Measurements from ENCODE around the gene BTF3. TPM values are rescaled to one million over a fixed set of nuclear protein-coding genes. Genes with fewer than 3 reads are reported as not detected.
A peak's percentile ranks its signal among the peaks of the same experiment; 100 is the strongest.

BTF3 gene
- total and polyA plus RNA-seq, 2 of the 13 experiments (the other 11 are each of a cell fraction or from before 2014, with no cell fraction given): 557 to 698 TPM

DNA sequence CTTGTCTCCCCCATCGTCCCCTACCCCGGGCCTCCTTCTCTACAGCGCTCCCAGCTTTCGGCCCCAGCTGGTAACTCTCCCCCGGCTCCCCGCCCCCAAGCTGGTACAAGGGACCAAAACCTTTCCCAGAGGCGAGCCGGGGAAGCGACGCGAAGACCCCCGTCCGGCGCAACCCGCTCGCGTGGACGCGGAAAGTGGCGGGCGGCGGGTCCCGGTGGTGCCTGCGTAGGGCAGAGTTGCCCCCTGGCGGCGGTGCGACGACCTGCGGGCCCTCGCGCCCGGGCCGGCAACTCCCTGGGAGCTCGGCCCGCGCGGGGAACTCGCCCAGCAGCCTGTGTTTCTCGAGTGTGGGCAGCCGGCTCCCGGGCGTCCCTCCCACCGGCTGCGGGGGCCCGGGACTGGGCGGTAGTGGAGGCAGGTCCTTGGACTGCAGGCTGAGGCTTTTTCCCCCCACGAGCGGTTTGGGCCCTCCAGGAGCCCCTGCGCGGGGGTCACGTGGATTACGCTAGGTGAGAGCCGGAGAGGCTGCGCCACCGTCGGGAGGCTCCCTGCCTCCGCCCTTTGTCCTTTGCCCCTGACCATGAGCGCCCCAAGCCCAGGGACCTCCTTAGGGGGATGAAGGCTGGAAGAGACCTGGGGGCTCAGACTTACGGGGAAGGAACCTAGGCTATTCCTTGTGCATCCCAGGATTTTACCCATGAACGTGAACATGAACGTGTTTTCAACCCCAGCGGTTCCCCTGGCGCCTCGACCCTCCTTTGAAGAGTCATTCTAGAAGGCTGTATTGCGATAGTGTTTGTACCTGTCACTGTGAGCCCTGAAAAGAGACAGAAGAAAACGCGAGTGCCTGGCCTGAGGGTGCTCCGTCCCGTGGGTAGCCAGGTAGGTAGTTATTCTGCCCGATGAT lies 46.8 kb upstream of the BTF3 start:
- in situ Hi-C loops (cut with HindIII; ENCODE audit: extremely low pct_ligation_motif_present, low pct_unique_long_range_greater_than_20kb): no loop called here
- no peak for FAIRE-seq
- Histone ChIP-seq H3K4me3 (replicated peaks in 1 of 3; ENCODE audit: insufficient read depth in 1 of 3, low read depth in 2 of 3, low read length in 3 of 3) (peak overlapping the region in 2 of 3 experiments; percentile 22 to 62; a peak in 3 of 6 replicates), H4K20me1 (ENCODE audit: insufficient read depth, low read length) (no peaks in the 10 kb centered on the region), H2AFZ (ENCODE audit: low read length) (no peak overlapping the region), H3K79me2 (ENCODE audit: insufficient read depth, low read length) (no peaks in the 10 kb centered on the region), H3K36me3 (replicated peaks in 1 of 2; ENCODE audit: control insufficient read depth in 1 of 2, insufficient read depth in 2 of 2, low read length in 2 of 2) (no peaks in the 10 kb centered on the region), H3K9me3 (ENCODE audit: low read length) (no peaks in the 10 kb centered on the region), H3K9ac (ENCODE audit: insufficient read depth, low read depth, low read length) (no peak overlapping the region), H3K27ac (ENCODE audit: extremely low read length, insufficient read depth, low read length) (no peak overlapping the region), H3K27me3 (ENCODE audit: control insufficient read depth in 1 of 2, insufficient read depth in 2 of 2, low read length in 2 of 2) (peaks cover 9 to 55% of the 10 kb centered on the region in 2 experiments), H3K4me1 (ENCODE audit: insufficient read depth, low read length) (peaks cover 26% of the 10 kb centered on the region), H3K4me2 (ENCODE audit: low read depth, low read length) (peak overlapping the region; percentile 65)
- BruUV-seq (replicated peaks): no TSS peak
- WGBS (ENCODE audit: low lambda C conversion rate): 11% methylated on average over 37 of the region's 70 CpGs
- DNase-seq (ENCODE audit: low spot score): no peak
- intact Hi-C loops (cut with micrococcal nuclease; ENCODE audit: unreplicated experiment): loop anchor here (1.0 to 5.0 kb wide), 3 partner anchors 235 to 534 kb away; no protein-coding TSS in a partner anchor
- POLR2A ChIA-PET: interaction anchor here (1.0 kb wide), 1 partner anchor 235 kb away, joined by 3 read pairs; no protein-coding TSS in a partner anchor
- CTCF ChIA-PET (ENCODE audit: low intra/inter-chr PET ratio, low total read pairs): interaction anchor here (0.7 to 2.5 kb wide), 2 partner anchors 235 to 368 kb away, joined by 3 to 11 read pairs; no protein-coding TSS in a partner anchor
- peak; percentile 77 for ATAC-seq
- TF ChIP-seq TMF1 (CRISPR knock-in tag; IDR thresholded peaks at IDR 0.05; ENCODE audit: low read depth) (no peak), ZNF333 (CRISPR knock-in tag; IDR thresholded peaks at IDR 0.05; ENCODE audit: borderline replicate concordance) (no peak), PHF5A (CRISPR knock-in tag; IDR thresholded peaks at IDR 0.05; ENCODE audit: low read depth, unreplicated experiment) (no peak), PPARG (CRISPR knock-in tag; conservative IDR thresholded peaks at IDR 0.05) (no peak), KDM2A (CRISPR knock-in tag; IDR thresholded peaks at IDR 0.05; ENCODE audit: borderline replicate concordance, low read depth) (peak; percentile 51; the same call in 1 of the 2 replicates), ISL2 (CRISPR knock-in tag; IDR thresholded peaks at IDR 0.05) (no peak), ZBTB8A (CRISPR knock-in tag; IDR thresholded peaks at IDR 0.05; ENCODE audit: borderline replicate concordance, low read depth) (no peak), PHF20 (CRISPR knock-in tag; IDR thresholded peaks at IDR 0.05) (no peak), ZNF512 (CRISPR knock-in tag; IDR thresholded peaks at IDR 0.05) (no peak), PREB (CRISPR knock-in tag; IDR thresholded peaks at IDR 0.05) (no peak), ZSCAN29 (CRISPR knock-in tag; conservative IDR thresholded peaks at IDR 0.05) (peak; percentile 89), ZNF414 (CRISPR knock-in tag; IDR thresholded peaks at IDR 0.05) (no peak), SIX4 (CRISPR knock-in tag; IDR thresholded peaks at IDR 0.05) (no peak), REXO4 (CRISPR knock-in tag; IDR thresholded peaks at IDR 0.05; ENCODE audit: borderline replicate concordance) (no peak), MTERF4 (CRISPR knock-in tag; IDR thresholded peaks at IDR 0.05) (no peak), MZF1 (CRISPR knock-in tag; IDR thresholded peaks at IDR 0.05; ENCODE audit: borderline replicate concordance) (no peak)
- TF ChIP-seq, protein P1, sequence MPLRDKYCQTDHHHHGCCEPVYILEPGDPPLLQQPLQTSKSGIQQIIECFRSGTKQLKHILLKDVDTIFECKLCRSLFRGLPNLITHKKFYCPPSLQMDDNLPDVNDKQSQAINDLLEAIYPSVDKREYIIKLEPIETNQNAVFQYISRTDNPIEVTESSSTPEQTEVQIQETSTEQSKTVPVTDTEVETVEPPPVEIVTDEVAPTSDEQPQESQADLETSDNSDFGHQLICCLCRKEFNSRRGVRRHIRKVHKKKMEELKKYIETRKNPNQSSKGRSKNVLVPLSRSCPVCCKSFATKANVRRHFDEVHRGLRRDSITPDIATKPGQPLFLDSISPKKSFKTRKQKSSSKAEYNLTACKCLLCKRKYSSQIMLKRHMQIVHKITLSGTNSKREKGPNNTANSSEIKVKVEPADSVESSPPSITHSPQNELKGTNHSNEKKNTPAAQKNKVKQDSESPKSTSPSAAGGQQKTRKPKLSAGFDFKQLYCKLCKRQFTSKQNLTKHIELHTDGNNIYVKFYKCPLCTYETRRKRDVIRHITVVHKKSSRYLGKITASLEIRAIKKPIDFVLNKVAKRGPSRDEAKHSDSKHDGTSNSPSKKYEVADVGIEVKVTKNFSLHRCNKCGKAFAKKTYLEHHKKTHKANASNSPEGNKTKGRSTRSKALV (CRISPR knock-in tag; IDR thresholded peaks at IDR 0.05): 0 out of 2 replicates have a peak, but pooled peaks have one; percentile 32
